ENCODE data around the gene PTCRA. TPM values are rescaled to one million over a fixed set of nuclear protein-coding genes. Genes with fewer than 3 reads are reported as not detected.

Gene PTCRA
- total RNA-seq, 1 experiment from 2014 or later = not detected

- Mint-ChIP-seq H3K9me3 (no peaks in the 10 kb centered on the region), H3K27me3 (ENCODE audit: low read depth) (no peaks in the 10 kb centered on the region), H3K36me3 (no peaks in the 10 kb centered on the region), H3K27ac (no peak overlapping the region), H3K4me3 (no peak overlapping the region), H3K4me1 (0 out of 2 replicates have a peak, but pooled peaks cover 4% of the 10 kb centered on the region)
- DNase-seq (ENCODE audit: low spot score) (no peak), ATAC-seq (no peak)
- TF ChIP-seq CREM (CRISPR knock-in tag; IDR thresholded peaks at IDR 0.05) (no peak), FOXJ3 (CRISPR knock-in tag; IDR thresholded peaks at IDR 0.05; ENCODE audit: borderline replicate concordance) (no peak), ATF1 (CRISPR knock-in tag; IDR thresholded peaks at IDR 0.05) (no peak), ZNF263 (CRISPR knock-in tag; IDR thresholded peaks at IDR 0.05; ENCODE audit: low read depth) (no peak)
- ChIA-PET POLR2A (no interaction called here), CTCF (interaction anchor here (0.5 kb wide), 1 partner anchor 240 kb away, joined by 3 read pairs; no protein-coding TSS in a partner anchor)
These were observed 52.4 kb downstream of the PTCRA start for GRCh38 chr6:42968126-42968701.

DNA sequence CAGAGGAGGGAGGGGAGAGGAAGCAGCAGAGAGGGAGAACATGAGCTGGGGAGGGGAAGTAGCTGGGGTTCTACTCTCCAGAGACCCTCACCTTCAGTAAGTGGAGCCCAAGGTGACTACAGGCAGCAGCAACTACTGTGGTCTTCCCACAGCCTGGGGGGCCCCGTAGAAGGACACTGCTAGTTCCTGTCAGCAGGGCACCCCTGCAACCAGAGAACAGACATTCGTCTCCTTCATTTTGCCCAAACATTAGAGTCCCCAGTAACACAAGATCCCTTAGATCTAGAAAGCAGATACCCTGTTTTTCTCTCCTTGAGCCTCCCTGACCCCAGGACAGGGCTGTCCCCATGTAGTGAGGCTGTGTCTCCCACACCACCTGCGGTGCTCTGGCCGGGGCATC lies 52.9 kb downstream of the PTCRA start:
- DNase-seq (ENCODE audit: low spot score) (no peak), ATAC-seq (no peak)
- H3K4me1 Mint-ChIP-seq = 0 out of 2 replicates have a peak, but pooled peaks cover 4% of the 10 kb centered on the region
- no peak overlapping the region for H3K27ac Mint-ChIP-seq
- no peaks in the 10 kb centered on the region for H3K36me3 Mint-ChIP-seq
- H3K9me3 Mint-ChIP-seq = no peaks in the 10 kb centered on the region
- TF ChIP-seq FOXJ3 (CRISPR knock-in tag; IDR thresholded peaks at IDR 0.05; ENCODE audit: borderline replicate concordance) = no peak
- TF ChIP-seq ZMAT4 (CRISPR knock-in tag; IDR thresholded peaks at IDR 0.05) = no peak
- no peak for TF ChIP-seq TCF7 (CRISPR knock-in tag; IDR thresholded peaks at IDR 0.05; ENCODE audit: low read depth)
- TF ChIP-seq ZNF396 (CRISPR knock-in tag; IDR thresholded peaks at IDR 0.05; ENCODE audit: borderline replicate concordance) = no peak
- no peak for TF ChIP-seq ZNF423 (CRISPR knock-in tag; IDR thresholded peaks at IDR 0.05)
- TF ChIP-seq STAT6 (CRISPR knock-in tag; conservative IDR thresholded peaks at IDR 0.05; ENCODE audit: low read depth) = no peak
- TF ChIP-seq FOXP1 (CRISPR knock-in tag; IDR thresholded peaks at IDR 0.05; ENCODE audit: borderline replicate concordance) = no peak
- no peak for TF ChIP-seq NFE2L1 (CRISPR knock-in tag; IDR thresholded peaks at IDR 0.05)
- TF ChIP-seq SP1 (CRISPR knock-in tag; conservative IDR thresholded peaks at IDR 0.05) = no peak
- TF ChIP-seq, protein P1, sequence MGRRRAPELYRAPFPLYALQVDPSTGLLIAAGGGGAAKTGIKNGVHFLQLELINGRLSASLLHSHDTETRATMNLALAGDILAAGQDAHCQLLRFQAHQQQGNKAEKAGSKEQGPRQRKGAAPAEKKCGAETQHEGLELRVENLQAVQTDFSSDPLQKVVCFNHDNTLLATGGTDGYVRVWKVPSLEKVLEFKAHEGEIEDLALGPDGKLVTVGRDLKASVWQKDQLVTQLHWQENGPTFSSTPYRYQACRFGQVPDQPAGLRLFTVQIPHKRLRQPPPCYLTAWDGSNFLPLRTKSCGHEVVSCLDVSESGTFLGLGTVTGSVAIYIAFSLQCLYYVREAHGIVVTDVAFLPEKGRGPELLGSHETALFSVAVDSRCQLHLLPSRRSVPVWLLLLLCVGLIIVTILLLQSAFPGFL (CRISPR knock-in tag; IDR thresholded peaks at IDR 0.05; ENCODE audit: borderline replicate concordance) = no peak
- no peak for TF ChIP-seq ATF1 (CRISPR knock-in tag; IDR thresholded peaks at IDR 0.05)
- no peak for TF ChIP-seq ZNF263 (CRISPR knock-in tag; IDR thresholded peaks at IDR 0.05; ENCODE audit: low read depth)
- no peak for TF ChIP-seq FOXK1 (CRISPR knock-in tag; IDR thresholded peaks at IDR 0.05)
- ChIA-PET CTCF (interaction anchor here (0.6 to 0.7 kb wide), 2 partner anchors 10 to 36 kb away, joined by 3 to 4 read pairs; partner anchors contain the start of gene PEX6), POLR2A (interaction anchor here (0.6 kb wide), 1 partner anchor 17 kb away, joined by 5 read pairs; no protein-coding TSS in a partner anchor)
- no peaks in the 10 kb centered on the region for H3K27me3 Mint-ChIP-seq (ENCODE audit: low read depth)
- no peak overlapping the region for H3K4me3 Mint-ChIP-seq

GRCh38 chr6:42969431-42969830 lies 53.6 kb downstream of the PTCRA start:
- TF ChIP-seq, protein P2, sequence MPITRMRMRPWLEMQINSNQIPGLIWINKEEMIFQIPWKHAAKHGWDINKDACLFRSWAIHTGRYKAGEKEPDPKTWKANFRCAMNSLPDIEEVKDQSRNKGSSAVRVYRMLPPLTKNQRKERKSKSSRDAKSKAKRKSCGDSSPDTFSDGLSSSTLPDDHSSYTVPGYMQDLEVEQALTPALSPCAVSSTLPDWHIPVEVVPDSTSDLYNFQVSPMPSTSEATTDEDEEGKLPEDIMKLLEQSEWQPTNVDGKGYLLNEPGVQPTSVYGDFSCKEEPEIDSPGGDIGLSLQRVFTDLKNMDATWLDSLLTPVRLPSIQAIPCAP (CRISPR knock-in tag; IDR thresholded peaks at IDR 0.05) = no peak
- TF ChIP-seq, protein P1 (CRISPR knock-in tag; IDR thresholded peaks at IDR 0.05; ENCODE audit: borderline replicate concordance) = no peak
- TF ChIP-seq NR2C2 (CRISPR knock-in tag; IDR thresholded peaks at IDR 0.05) = no peak
- TF ChIP-seq ZNF138 (CRISPR knock-in tag; conservative IDR thresholded peaks at IDR 0.05) = no peak
- TF ChIP-seq ZNF423 (CRISPR knock-in tag; IDR thresholded peaks at IDR 0.05) = no peak
- no peak for TF ChIP-seq GTF2I (CRISPR knock-in tag; conservative IDR thresholded peaks at IDR 0.05)
- TF ChIP-seq ZMAT4 (CRISPR knock-in tag; IDR thresholded peaks at IDR 0.05) = no peak
- TF ChIP-seq CREM (CRISPR knock-in tag; IDR thresholded peaks at IDR 0.05) = no peak
- TF ChIP-seq GRHL2 (CRISPR knock-in tag; IDR thresholded peaks at IDR 0.05; ENCODE audit: insufficient replicate concordance, severe bottlenecking) = no peak
- TF ChIP-seq, protein P3, sequence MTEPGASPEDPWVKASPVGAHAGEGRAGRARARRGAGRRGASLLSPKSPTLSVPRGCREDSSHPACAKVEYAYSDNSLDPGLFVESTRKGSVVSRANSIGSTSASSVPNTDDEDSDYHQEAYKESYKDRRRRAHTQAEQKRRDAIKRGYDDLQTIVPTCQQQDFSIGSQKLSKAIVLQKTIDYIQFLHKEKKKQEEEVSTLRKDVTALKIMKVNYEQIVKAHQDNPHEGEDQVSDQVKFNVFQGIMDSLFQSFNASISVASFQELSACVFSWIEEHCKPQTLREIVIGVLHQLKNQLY (CRISPR knock-in tag; IDR thresholded peaks at IDR 0.05) = no peak
- TF ChIP-seq TEAD1 (CRISPR knock-in tag; IDR thresholded peaks at IDR 0.05) = no peak
- TF ChIP-seq NR3C1 (CRISPR knock-in tag; conservative IDR thresholded peaks at IDR 0.05; ENCODE audit: low read depth) = no peak
- no peak for TF ChIP-seq SMAD3 (CRISPR knock-in tag; IDR thresholded peaks at IDR 0.05; ENCODE audit: borderline replicate concordance)
- TF ChIP-seq IRF2 (CRISPR knock-in tag; IDR thresholded peaks at IDR 0.05; ENCODE audit: borderline replicate concordance, low read depth) = no peak
- no peak overlapping the region for H3K27ac Mint-ChIP-seq
- ATAC-seq (no peak), DNase-seq (ENCODE audit: low spot score) (no peak)
- no peaks in the 10 kb centered on the region for H3K27me3 Mint-ChIP-seq (ENCODE audit: low read depth)
- H3K9me3 Mint-ChIP-seq = no peaks in the 10 kb centered on the region
- ChIA-PET CTCF (interaction anchor here (0.7 kb wide), 1 partner anchor 9 kb away, joined by 4 read pairs; the partner anchor contains the start of gene PEX6), POLR2A (interaction anchor here (0.6 kb wide), 1 partner anchor 16 kb away, joined by 5 read pairs; no protein-coding TSS in a partner anchor)
- no peak overlapping the region for H3K4me3 Mint-ChIP-seq
- no peaks in the 10 kb centered on the region for H3K36me3 Mint-ChIP-seq
- no peaks in the 10 kb centered on the region for H3K4me1 Mint-ChIP-seq

Measured in WTC11 (cell line).